Astrocyte (in vitro differentiated cells and primary cell): Measurements from ENCODE around the gene PTPRN2.
"Not testable (repeated sequence)": the region's sequence is repeated elsewhere in the genome, so short reads cannot be mapped to it uniquely, and the experiment has no call there.

Experiments
- EZH2 ChIP-seq: IDR thresholded peaks from 2 replicates; pipeline ENCODE4 v1.6.1; 2012; ENCODE audit warnings: mild to moderate bottlenecking, low read length, inconsistent platforms; ENCODE audit not compliant: insufficient read depth
- TF ChIP-seq, protein P1 (sequence below): IDR thresholded peaks from 2 replicates; pipeline ENCODE4 v1.5.1; 2011; ENCODE audit warnings: low read depth, mild to moderate bottlenecking, inconsistent platforms, low read length, moderate library complexity; ENCODE audit not compliant: insufficient read depth

DNA sequence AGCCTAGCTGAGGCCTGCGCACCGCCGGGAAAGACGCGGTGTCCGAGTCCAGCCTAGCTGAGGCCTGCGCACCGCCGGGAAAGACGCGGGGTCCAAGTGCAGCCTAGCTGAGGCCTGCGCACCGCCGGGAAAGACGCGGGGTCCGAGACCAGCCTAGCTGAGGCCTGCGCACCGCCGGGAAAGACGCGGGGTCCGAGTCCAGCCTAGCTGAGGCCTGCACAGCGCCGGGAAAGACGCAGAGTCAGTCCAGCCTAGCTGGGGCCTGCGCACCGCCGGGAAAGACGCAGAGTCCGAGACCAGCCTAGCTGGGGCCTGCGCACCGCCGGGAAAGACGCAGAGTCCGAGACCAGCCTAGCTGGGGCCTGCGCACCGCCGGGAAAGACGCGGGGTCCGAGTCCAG lies 161.9 kb downstream of the PTPRN2 start:
- TF ChIP-seq, protein P1, sequence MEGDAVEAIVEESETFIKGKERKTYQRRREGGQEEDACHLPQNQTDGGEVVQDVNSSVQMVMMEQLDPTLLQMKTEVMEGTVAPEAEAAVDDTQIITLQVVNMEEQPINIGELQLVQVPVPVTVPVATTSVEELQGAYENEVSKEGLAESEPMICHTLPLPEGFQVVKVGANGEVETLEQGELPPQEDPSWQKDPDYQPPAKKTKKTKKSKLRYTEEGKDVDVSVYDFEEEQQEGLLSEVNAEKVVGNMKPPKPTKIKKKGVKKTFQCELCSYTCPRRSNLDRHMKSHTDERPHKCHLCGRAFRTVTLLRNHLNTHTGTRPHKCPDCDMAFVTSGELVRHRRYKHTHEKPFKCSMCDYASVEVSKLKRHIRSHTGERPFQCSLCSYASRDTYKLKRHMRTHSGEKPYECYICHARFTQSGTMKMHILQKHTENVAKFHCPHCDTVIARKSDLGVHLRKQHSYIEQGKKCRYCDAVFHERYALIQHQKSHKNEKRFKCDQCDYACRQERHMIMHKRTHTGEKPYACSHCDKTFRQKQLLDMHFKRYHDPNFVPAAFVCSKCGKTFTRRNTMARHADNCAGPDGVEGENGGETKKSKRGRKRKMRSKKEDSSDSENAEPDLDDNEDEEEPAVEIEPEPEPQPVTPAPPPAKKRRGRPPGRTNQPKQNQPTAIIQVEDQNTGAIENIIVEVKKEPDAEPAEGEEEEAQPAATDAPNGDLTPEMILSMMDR: not testable (repeated sequence)
- TF ChIP-seq EZH2: not testable (repeated sequence)
